HG03439 (cell line): ENCODE data around the gene CHKA.
"Not testable (repeated sequence)": the region's sequence is repeated elsewhere in the genome, so short reads cannot be mapped to it uniquely, and the experiment has no call there.

Source experiments
- ATAC-seq: cut with Tn5 transposase; IDR thresholded peaks from one replicate; pipeline ENCODE4 v1.9.1; 2021; ENCODE audit warnings: mild to moderate bottlenecking, moderate library complexity; ENCODE audit not compliant: unreplicated experiment

The CHKA gene

GRCh38 chr11:68116974-68117373 is 4.2 kb downstream of the CHKA start:
- no peak for ATAC-seq

GRCh38 chr11:68116126-68116525 is 5.1 kb downstream of the CHKA start:
- no peak for ATAC-seq

- ATAC-seq: no peak
These were observed 5.9 kb downstream of the CHKA start for GRCh38 chr11:68115285-68115684.

- ATAC-seq: no peak
These were observed 7.2 kb downstream of the CHKA start for GRCh38 chr11:68113986-68114385.

- no peak for ATAC-seq
These were observed 13.5 kb downstream of the CHKA start for GRCh38 chr11:68107689-68108088.

- ATAC-seq: no peak
These were observed 14.8 kb downstream of the CHKA start for GRCh38 chr11:68106165-68106940.

- ATAC-seq: no peak
These were observed 21.4 kb downstream of the CHKA start for GRCh38 chr11:68099474-68100405.

- ATAC-seq: no peak
These were observed 22.1 kb downstream of the CHKA start for GRCh38 chr11:68099057-68099456.

GRCh38 chr11:68096962-68097361 is 24.2 kb downstream of the CHKA start:
- ATAC-seq: no peak

GRCh38 chr11:68093565-68093964 is 27.6 kb downstream of the CHKA start:
- no peak for ATAC-seq

GRCh38 chr11:68092946-68093345 is 28.2 kb downstream of the CHKA start:
- ATAC-seq: not testable (repeated sequence)

- ATAC-seq: no peak
These were observed 28.8 kb downstream of the CHKA start for GRCh38 chr11:68092411-68092810.

- ATAC-seq: no peak
These were observed 30.5 kb downstream of the CHKA start for GRCh38 chr11:68090706-68091105.

GRCh38 chr11:68090287-68090686 is 30.9 kb downstream of the CHKA start:
- ATAC-seq: no peak

- ATAC-seq: no peak
These were observed 31.5 kb downstream of the CHKA start for GRCh38 chr11:68089679-68090078.

GRCh38 chr11:68083517-68083916 is 37.7 kb downstream of the CHKA start:
- no peak for ATAC-seq

- no peak for ATAC-seq
These were observed 38.7 kb downstream of the CHKA start for GRCh38 chr11:68082481-68082880.

GRCh38 chr11:68081691-68082090 is 39.5 kb downstream of the CHKA start:
- no peak for ATAC-seq

- ATAC-seq: no peak
These were observed 40.3 kb downstream of the CHKA start for GRCh38 chr11:68080860-68081259.

GRCh38 chr11:68077617-68078582 is 43.3 kb downstream of the CHKA start:
- no peak for ATAC-seq
